ENCODE results near the gene MAGEA10.

The MAGEA10 gene

GRCh38 chrX:152108527-152108926, 29.9 kb downstream of the MAGEA10 start:
- TF ChIP-seq EGR1 (IDR thresholded peaks at IDR 0.05) (no peak), TCF12 (IDR thresholded peaks at IDR 0.05; ENCODE audit: low read depth) (no peak), ZBTB7A (IDR thresholded peaks at IDR 0.05; ENCODE audit: low read depth) (no peak), USF1 (IDR thresholded peaks at IDR 0.05) (no peak), EP300 (IDR thresholded peaks at IDR 0.05; ENCODE audit: borderline replicate concordance) (no peak), MAX (IDR thresholded peaks at IDR 0.05) (no peak), CEBPB (IDR thresholded peaks at IDR 0.05) (no peak), RAD21 (IDR thresholded peaks at IDR 0.05; ENCODE audit: low read depth) (no peak), CREB1 (IDR thresholded peaks at IDR 0.05; ENCODE audit: low read depth) (no peak), NFIC (IDR thresholded peaks at IDR 0.05) (no peak), FOXM1 (IDR thresholded peaks at IDR 0.05; ENCODE audit: borderline replicate concordance, low read depth) (no peak), YY1 (IDR thresholded peaks at IDR 0.05; ENCODE audit: low read depth) (no peak), REST (IDR thresholded peaks at IDR 0.05; ENCODE audit: low read depth) (no peak), TEAD4 (IDR thresholded peaks at IDR 0.05) (no peak)

DNA sequence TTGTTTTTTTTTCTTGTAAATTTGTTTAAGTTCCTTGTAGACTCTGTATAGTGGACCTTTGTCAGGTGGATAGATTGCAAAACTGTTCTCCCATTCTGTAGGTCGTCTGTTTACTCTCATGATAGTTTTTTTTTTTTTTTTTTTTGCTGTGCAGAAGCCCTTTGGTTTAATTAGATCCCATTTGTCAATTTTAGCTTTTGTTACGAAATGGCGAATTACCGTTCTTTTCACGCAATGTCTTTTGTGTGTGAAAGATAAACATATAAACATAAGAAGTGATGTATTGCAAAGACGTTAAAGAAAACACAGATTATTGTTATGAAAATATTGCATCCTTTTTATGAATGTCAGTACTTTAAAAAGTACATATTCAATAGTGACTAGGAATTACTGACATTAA, 34.5 kb downstream of the MAGEA10 start:
- TF ChIP-seq EGR1 (IDR thresholded peaks at IDR 0.05) (no peak), RAD21 (IDR thresholded peaks at IDR 0.05; ENCODE audit: low read depth) (no peak), ZBTB7A (IDR thresholded peaks at IDR 0.05; ENCODE audit: low read depth) (no peak), NFIC (IDR thresholded peaks at IDR 0.05) (no peak), TCF12 (IDR thresholded peaks at IDR 0.05; ENCODE audit: low read depth) (no peak), MAX (IDR thresholded peaks at IDR 0.05) (no peak), TEAD4 (IDR thresholded peaks at IDR 0.05) (no peak), USF1 (IDR thresholded peaks at IDR 0.05) (no peak), CREB1 (IDR thresholded peaks at IDR 0.05; ENCODE audit: low read depth) (no peak), REST (IDR thresholded peaks at IDR 0.05; ENCODE audit: low read depth) (no peak), EP300 (IDR thresholded peaks at IDR 0.05; ENCODE audit: borderline replicate concordance) (no peak), CEBPB (IDR thresholded peaks at IDR 0.05) (no peak), TAF1 (IDR thresholded peaks at IDR 0.05; ENCODE audit: low read depth) (no peak), FOXM1 (IDR thresholded peaks at IDR 0.05; ENCODE audit: borderline replicate concordance, low read depth) (no peak), YY1 (IDR thresholded peaks at IDR 0.05; ENCODE audit: low read depth) (no peak)

GRCh38 chrX:152086141-152086540, 52.2 kb downstream of the MAGEA10 start:
- no peak for TF ChIP-seq TCF12 (IDR thresholded peaks at IDR 0.05; ENCODE audit: low read depth)
- no peak for TF ChIP-seq TEAD4 (IDR thresholded peaks at IDR 0.05)
- no peak for TF ChIP-seq RAD21 (IDR thresholded peaks at IDR 0.05; ENCODE audit: low read depth)
- TF ChIP-seq MAX (IDR thresholded peaks at IDR 0.05): no peak
- TF ChIP-seq EP300 (IDR thresholded peaks at IDR 0.05; ENCODE audit: borderline replicate concordance): no peak
- TF ChIP-seq EGR1 (IDR thresholded peaks at IDR 0.05): no peak
- no peak for TF ChIP-seq REST (IDR thresholded peaks at IDR 0.05; ENCODE audit: low read depth)
- TF ChIP-seq NFIC (IDR thresholded peaks at IDR 0.05): no peak
- no peak for TF ChIP-seq CREB1 (IDR thresholded peaks at IDR 0.05; ENCODE audit: low read depth)
- no peak for TF ChIP-seq USF1 (IDR thresholded peaks at IDR 0.05)
- TF ChIP-seq FOXM1 (IDR thresholded peaks at IDR 0.05; ENCODE audit: borderline replicate concordance, low read depth): no peak
- TF ChIP-seq CEBPB (IDR thresholded peaks at IDR 0.05): no peak
- TF ChIP-seq ZBTB7A (IDR thresholded peaks at IDR 0.05; ENCODE audit: low read depth): no peak
- TF ChIP-seq TAF1 (IDR thresholded peaks at IDR 0.05; ENCODE audit: low read depth): no peak
